NT2/D1 (cell line): ENCODE results near the gene RGS3.

Experiments used
- DNase-seq: peaks from one replicate; pipeline ENCODE4 v3.0.0-alpha.2; 2011; ENCODE audit warnings: low read depth, low spot score
- H3K27me3 ChIP-seq: 2 replicates; pipeline ENCODE4 v1.6.0; 2011; ENCODE audit warnings: mild to moderate bottlenecking; ENCODE audit not compliant: insufficient read length, insufficient read depth
- H3K36me3 ChIP-seq: 2 replicates; pipeline ENCODE4 v1.6.1; 2011; ENCODE audit warnings: mild to moderate bottlenecking, low read length, mixed read lengths; ENCODE audit not compliant: insufficient read depth, insufficient read length
- H3K4me1 ChIP-seq: 2 replicates; pipeline ENCODE4 v1.5.1; 2011; ENCODE audit not compliant: insufficient read depth, insufficient read length
- H3K4me3 ChIP-seq: 2 replicates; pipeline ENCODE4 v1.5.1; 2011; ENCODE audit warnings: low read depth; ENCODE audit not compliant: insufficient read length
- H3K9ac ChIP-seq: 2 replicates; pipeline ENCODE4 v1.6.0; 2011; ENCODE audit warnings: low read depth; ENCODE audit not compliant: insufficient read length
- H3K9me3 ChIP-seq: 2 replicates; pipeline ENCODE4 v1.5.1; 2011; ENCODE audit warnings: mild to moderate bottlenecking, low read length; ENCODE audit not compliant: insufficient read depth
- SUZ12 ChIP-seq: IDR thresholded peaks from 2 replicates; pipeline ENCODE4 v1.6.1; 2011; ENCODE audit not compliant: insufficient read length, insufficient read depth; ENCODE audit errors: extremely low read depth
- YY1 ChIP-seq: IDR thresholded peaks from 2 replicates; pipeline ENCODE4 v1.6.1; 2011; ENCODE audit not compliant: insufficient read length, insufficient read depth
- ZNF274 ChIP-seq: IDR thresholded peaks from 2 replicates; pipeline ENCODE4 v1.6.1; 2011; ENCODE audit warnings: mild to moderate bottlenecking, low read depth, low read length

RGS3 gene

DNA sequence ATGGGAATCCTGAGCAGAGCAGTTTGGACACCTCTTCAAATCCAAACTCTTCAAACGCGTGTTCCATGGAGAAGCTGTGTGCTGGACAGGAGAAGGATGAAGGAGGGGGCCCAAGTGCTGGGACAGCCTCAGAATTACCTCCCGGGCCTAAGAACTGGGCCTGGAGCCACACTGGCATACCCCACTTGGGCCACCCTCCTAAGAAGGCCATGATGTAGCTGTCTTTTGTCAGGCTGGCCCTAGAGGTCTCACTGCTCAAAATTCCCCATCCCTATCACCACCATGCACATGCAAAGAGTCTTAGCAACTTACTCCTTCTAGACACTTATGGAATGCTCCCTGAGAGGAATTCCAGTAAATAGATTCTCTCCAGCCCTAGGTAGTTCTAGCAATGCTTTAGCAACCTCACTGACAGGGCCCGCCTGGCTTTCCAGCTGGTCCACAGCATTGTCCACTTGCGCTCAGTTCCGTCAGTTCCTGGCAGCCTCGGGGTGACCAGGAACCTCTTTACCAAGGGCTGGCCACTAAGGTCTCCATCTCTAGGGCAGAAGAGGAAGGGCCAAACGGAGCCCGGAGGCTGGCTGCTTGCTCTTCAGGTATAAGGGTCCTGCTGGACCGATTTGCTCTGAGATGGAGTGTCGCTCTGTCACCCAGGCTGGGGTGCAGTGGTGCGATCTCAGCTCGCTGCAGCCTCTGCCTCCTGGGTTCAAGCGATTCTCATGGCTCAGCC lies 75.3 kb downstream of the RGS3 start:
- no peaks in the 10 kb centered on the region for H3K27me3 ChIP-seq
- TF ChIP-seq YY1 (no peak), SUZ12 (no peak), ZNF274 (no peak)
- peaks cover 18% of the 10 kb centered on the region for H3K4me1 ChIP-seq
- no peak overlapping the region for H3K9ac ChIP-seq
- DNase-seq = no peak
- no peak overlapping the region for H3K4me3 ChIP-seq
- no peaks in the 10 kb centered on the region for H3K9me3 ChIP-seq
- peaks cover 10% of the 10 kb centered on the region for H3K36me3 ChIP-seq

DNA sequence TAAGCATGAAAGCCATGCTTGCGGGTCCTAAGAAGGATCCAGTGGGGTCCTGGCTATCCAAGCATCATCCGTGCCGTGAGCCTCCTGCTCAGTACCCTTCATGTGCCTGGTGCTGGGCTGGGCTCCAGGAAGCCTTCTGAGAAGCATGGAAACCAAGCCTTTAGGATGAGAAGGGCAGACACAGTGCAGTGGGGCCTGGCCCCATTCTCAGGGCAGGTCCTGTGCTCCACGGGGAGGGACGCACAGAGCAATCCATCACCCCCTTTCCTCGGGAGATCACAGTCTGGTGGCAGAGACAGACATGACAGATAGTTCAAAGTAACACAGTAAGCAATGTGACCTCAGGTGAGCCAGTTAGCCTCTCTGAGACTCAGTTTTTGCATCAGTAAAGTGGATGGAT lies 76.9 kb downstream of the RGS3 start:
- H3K36me3 ChIP-seq = peaks cover 10% of the 10 kb centered on the region
- no peak for TF ChIP-seq YY1
- no peak for TF ChIP-seq SUZ12
- TF ChIP-seq ZNF274 = no peak
- H3K4me3 ChIP-seq = no peak overlapping the region
- H3K9me3 ChIP-seq = no peaks in the 10 kb centered on the region
- DNase-seq = no peak
- H3K27me3 ChIP-seq = no peaks in the 10 kb centered on the region
- peaks cover 18% of the 10 kb centered on the region for H3K4me1 ChIP-seq
- no peak overlapping the region for H3K9ac ChIP-seq

- Histone ChIP-seq H3K4me1 (peaks cover 11% of the 10 kb centered on the region), H3K9me3 (no peaks in the 10 kb centered on the region), H3K4me3 (no peak overlapping the region), H3K36me3 (peaks cover 10% of the 10 kb centered on the region), H3K27me3 (no peaks in the 10 kb centered on the region), H3K9ac (no peak overlapping the region)
- TF ChIP-seq YY1 (no peak), SUZ12 (no peak), ZNF274 (no peak)
- peak; percentile 44 for DNase-seq
Observed at GRCh38 chr9:113541019-113541900, 77.7 kb downstream of the RGS3 start.

DNA sequence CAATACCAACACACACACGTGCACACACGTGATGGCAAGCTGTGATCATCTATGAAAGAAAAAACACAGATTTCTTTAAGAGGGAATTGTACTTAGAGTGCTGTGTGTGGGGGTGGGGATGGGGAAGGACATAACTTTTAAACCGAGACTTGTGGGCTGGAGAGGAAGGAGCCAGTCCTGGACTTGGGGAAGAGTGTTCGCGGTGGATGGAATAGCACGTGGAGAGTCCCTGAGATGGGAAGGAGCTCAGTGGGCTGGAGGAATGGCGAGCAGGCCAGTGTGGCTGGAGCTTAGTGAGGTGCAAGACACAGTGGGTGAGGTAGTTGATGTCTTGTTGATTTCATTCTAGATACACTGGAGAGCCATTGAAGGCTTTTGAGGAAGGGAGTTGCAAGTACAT lies 78.5 kb downstream of the RGS3 start:
- DNase-seq = no peak
- Histone ChIP-seq H3K4me3 (no peak overlapping the region), H3K9ac (no peak overlapping the region), H3K4me1 (peaks cover 4% of the 10 kb centered on the region), H3K36me3 (peaks cover 5% of the 10 kb centered on the region), H3K27me3 (no peaks in the 10 kb centered on the region), H3K9me3 (no peaks in the 10 kb centered on the region)
- no peak for TF ChIP-seq SUZ12
- no peak for TF ChIP-seq YY1

- Histone ChIP-seq H3K9me3 (no peaks in the 10 kb centered on the region), H3K4me1 (peaks cover 4% of the 10 kb centered on the region), H3K27me3 (no peaks in the 10 kb centered on the region), H3K9ac (no peak overlapping the region), H3K4me3 (no peak overlapping the region), H3K36me3 (peaks cover under 1% of the 10 kb centered on the region)
- TF ChIP-seq SUZ12 = no peak
- no peak for TF ChIP-seq YY1
- no peak for TF ChIP-seq ZNF274
- no peak for DNase-seq
Observed at GRCh38 chr9:113542741-113543140, 79.2 kb downstream of the RGS3 start.

DNA sequence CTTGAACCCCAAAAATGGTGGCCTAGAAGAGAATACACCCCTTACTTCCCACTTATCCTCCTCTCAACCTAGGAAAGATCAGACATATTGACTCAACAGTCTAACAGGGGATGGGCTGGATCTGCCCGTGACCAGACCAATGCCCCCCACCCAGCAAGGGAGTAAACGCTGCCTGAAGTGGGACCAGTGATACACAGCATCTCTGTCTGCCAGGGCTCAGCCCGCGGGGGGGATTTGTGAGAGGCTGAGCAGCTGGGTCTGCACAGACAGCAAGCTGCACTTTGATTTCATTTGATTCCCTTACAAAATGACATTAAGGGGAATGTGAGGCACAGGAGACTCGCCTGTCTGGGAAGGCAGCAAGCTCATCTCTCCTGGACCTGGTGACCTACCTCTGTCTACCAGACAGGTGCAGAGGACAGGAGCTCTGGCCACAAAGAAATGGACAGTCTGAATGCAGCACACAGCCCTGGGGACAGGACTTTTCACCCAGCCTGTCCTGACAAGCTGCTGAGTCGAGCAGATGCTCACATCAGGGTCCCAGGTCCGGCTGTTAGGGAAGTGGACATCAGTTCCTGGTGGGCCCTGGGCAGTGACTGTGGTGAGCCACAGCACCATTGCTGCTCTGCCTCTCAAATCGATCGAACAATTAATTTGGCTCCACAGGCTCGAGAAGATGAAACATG lies 79.9 kb downstream of the RGS3 start:
- Histone ChIP-seq H3K9me3 (no peaks in the 10 kb centered on the region), H3K27me3 (no peaks in the 10 kb centered on the region), H3K4me1 (peaks cover 10% of the 10 kb centered on the region), H3K4me3 (no peak overlapping the region), H3K9ac (no peak overlapping the region), H3K36me3 (no peaks in the 10 kb centered on the region)
- DNase-seq = no peak
- TF ChIP-seq SUZ12 = no peak

GRCh38 chr9:113543982-113544303 lies 80.4 kb downstream of the RGS3 start:
- no peaks in the 10 kb centered on the region for H3K36me3 ChIP-seq
- no peak overlapping the region for H3K9ac ChIP-seq
- TF ChIP-seq SUZ12 (no peak), YY1 (no peak), ZNF274 (no peak)
- H3K4me1 ChIP-seq = peaks cover 13% of the 10 kb centered on the region
- no peaks in the 10 kb centered on the region for H3K9me3 ChIP-seq
- no peaks in the 10 kb centered on the region for H3K27me3 ChIP-seq
- no peak for DNase-seq
- H3K4me3 ChIP-seq = no peak overlapping the region
